Ascending aorta (tissue), 2 donors: ENCODE results near the gene NPTXR. TPM values are rescaled to one million over a fixed set of nuclear protein-coding genes. Genes with fewer than 3 reads are reported as not detected.
A peak's percentile ranks its signal among the peaks of the same experiment; 100 is the strongest.

ENCODE experiments used
- DNase-seq, 2 donors: peaks; one replicate each; pipeline ENCODE4 v3.0.0-alpha.2; 2019; ENCODE audit warnings: low spot score in 2 of 2
- H3K27ac ChIP-seq, 2 donors: fragments of 200-600 bp; sonication (generic); one replicate each; pipeline ENCODE4 v1.5.1; 2016 to 2017; ENCODE audit warnings: mild to moderate bottlenecking in 1 of 2
- H3K27me3 ChIP-seq: fragments of 200-600 bp; sonication (generic); one replicate; pipeline ENCODE4 v1.5.1; 2017
- H3K36me3 ChIP-seq, 2 donors: fragments of 200-600 bp; sonication (generic); one replicate each; pipeline ENCODE4 v1.5.1; 2016
- H3K4me1 ChIP-seq, 2 donors: fragments of 200-600 bp; sonication (generic); one replicate each; pipeline ENCODE4 v1.5.1; 2016 to 2017; ENCODE audit warnings: mild to moderate bottlenecking in 1 of 2
- H3K4me3 ChIP-seq, 2 donors: fragments of 200-600 bp; sonication (generic); one replicate each; pipeline ENCODE4 v1.5.1; 2016 to 2017; ENCODE audit warnings: mild to moderate bottlenecking in 1 of 2
- H3K9me3 ChIP-seq, 2 donors: fragments of 200-600 bp; sonication (generic); one replicate each; pipeline ENCODE4 v1.5.1; 2016
- CTCF ChIP-seq, 3 experiments: fragments of 200-600 bp in 2 of 3; fragments of 450-650 bp in 1 of 3; sonication (generic) in 2 of 3; IDR thresholded peaks; one replicate each; pipeline ENCODE4 v1.5.1; 2016 to 2019; ENCODE audit warnings: antibody characterized with exemption in 3 of 3, mild to moderate bottlenecking in 1 of 3, moderate library complexity in 1 of 3
- intact Hi-C: fragments of 100-400 bp; cut with DNase I; formaldehyde crosslinking; loops from one replicate; pipeline ENCODE4 v1.15.1; 2023
- total RNA-seq: library from RNA; depleted of rRNA; stranded (reverse); fragments of >200 nt; gene quantifications from one replicate; pipeline ENCODE4 v1.1.0, GENCODE V29; 2016

NPTXR gene
- total RNA-seq, 1 donor from 2014 or later = 46.3 TPM

- Histone ChIP-seq H3K9me3 (no peaks in the 10 kb centered on the region), H3K36me3 (no peaks in the 10 kb centered on the region), H3K4me3 (peak overlapping the region in 1 of 2 donors; percentile 51), H3K4me1 (peaks cover 13 to 26% of the 10 kb centered on the region in 2 donors), H3K27me3 (no peaks in the 10 kb centered on the region), H3K27ac (peak overlapping the region; percentile 89 to 91)
- no peak for TF ChIP-seq CTCF (IDR thresholded peaks at IDR 0.05)
- intact Hi-C loops = loop anchor here (1.0 kb wide), 2 partner anchors 10 to 41 kb away; partner anchors contain the start of gene CBX6
- DNase-seq = no peak
These were observed 38.4 kb upstream of the NPTXR start for GRCh38 chr22:38881997-38882879.

GRCh38 chr22:38881464-38881871 is 37.6 kb upstream of the NPTXR start:
- Histone ChIP-seq H3K9me3 (no peaks in the 10 kb centered on the region), H3K4me1 (peaks cover 13 to 26% of the 10 kb centered on the region in 2 donors), H3K4me3 (peak overlapping the region in 1 of 2 donors; percentile 51), H3K27ac (peak overlapping the region; percentile 89 to 91), H3K36me3 (no peaks in the 10 kb centered on the region), H3K27me3 (no peaks in the 10 kb centered on the region)
- peak in 1 of 2 donors; percentile 91 for DNase-seq
- no peak for TF ChIP-seq CTCF (IDR thresholded peaks at IDR 0.05)
- intact Hi-C loops = loop anchor here (1.0 kb wide), 1 partner anchor 9 kb away; the partner anchor contains the start of gene CBX6

GRCh38 chr22:38879961-38880360 is 36.1 kb upstream of the NPTXR start:
- Histone ChIP-seq H3K27ac (no peak overlapping the region), H3K27me3 (no peaks in the 10 kb centered on the region), H3K9me3 (no peaks in the 10 kb centered on the region), H3K36me3 (no peaks in the 10 kb centered on the region), H3K4me1 (peaks cover 13 to 26% of the 10 kb centered on the region in 2 donors), H3K4me3 (no peak overlapping the region)
- no peak for TF ChIP-seq CTCF (IDR thresholded peaks at IDR 0.05)
- intact Hi-C loops = loop anchor here (10.0 kb wide), 1 partner anchor 375 kb away; no protein-coding TSS in a partner anchor
- no peak for DNase-seq

GRCh38 chr22:38879108-38879729 is 35.4 kb upstream of the NPTXR start:
- Histone ChIP-seq H3K27me3 (no peaks in the 10 kb centered on the region), H3K27ac (no peak overlapping the region), H3K36me3 (no peaks in the 10 kb centered on the region), H3K4me1 (peaks cover 13 to 26% of the 10 kb centered on the region in 2 donors), H3K9me3 (no peaks in the 10 kb centered on the region), H3K4me3 (no peak overlapping the region)
- intact Hi-C loops = loop anchor here (10.0 kb wide), 1 partner anchor 376 kb away; no protein-coding TSS in a partner anchor
- DNase-seq = no peak
- no peak for TF ChIP-seq CTCF (IDR thresholded peaks at IDR 0.05)

- H3K36me3 ChIP-seq = no peaks in the 10 kb centered on the region
- DNase-seq = no peak
- H3K9me3 ChIP-seq = no peaks in the 10 kb centered on the region
- no peak for TF ChIP-seq CTCF (IDR thresholded peaks at IDR 0.05)
- H3K27me3 ChIP-seq = no peaks in the 10 kb centered on the region
- H3K4me1 ChIP-seq = peaks cover 12 to 24% of the 10 kb centered on the region in 2 donors
- no peak overlapping the region for H3K4me3 ChIP-seq
- no peak overlapping the region for H3K27ac ChIP-seq
- intact Hi-C loops = loop anchor here (10.0 kb wide), 1 partner anchor 377 kb away; no protein-coding TSS in a partner anchor
These were observed 34.2 kb upstream of the NPTXR start for GRCh38 chr22:38878001-38878400.
